HG02852 (cell line): Measurements from ENCODE around the gene CALML6.

Source experiments
- ATAC-seq: cut with Tn5 transposase; IDR thresholded peaks from one replicate; pipeline ENCODE4 v1.9.1; 2021; ENCODE audit warnings: mild to moderate bottlenecking, moderate library complexity; ENCODE audit not compliant: unreplicated experiment

Gene CALML6

GRCh38 chr1:1910651-1911331, 4.3 kb upstream of the CALML6 start:
- ATAC-seq, result no peak

GRCh38 chr1:1911350-1912041, 3.6 kb upstream of the CALML6 start:
- ATAC-seq, result no peak

DNA sequence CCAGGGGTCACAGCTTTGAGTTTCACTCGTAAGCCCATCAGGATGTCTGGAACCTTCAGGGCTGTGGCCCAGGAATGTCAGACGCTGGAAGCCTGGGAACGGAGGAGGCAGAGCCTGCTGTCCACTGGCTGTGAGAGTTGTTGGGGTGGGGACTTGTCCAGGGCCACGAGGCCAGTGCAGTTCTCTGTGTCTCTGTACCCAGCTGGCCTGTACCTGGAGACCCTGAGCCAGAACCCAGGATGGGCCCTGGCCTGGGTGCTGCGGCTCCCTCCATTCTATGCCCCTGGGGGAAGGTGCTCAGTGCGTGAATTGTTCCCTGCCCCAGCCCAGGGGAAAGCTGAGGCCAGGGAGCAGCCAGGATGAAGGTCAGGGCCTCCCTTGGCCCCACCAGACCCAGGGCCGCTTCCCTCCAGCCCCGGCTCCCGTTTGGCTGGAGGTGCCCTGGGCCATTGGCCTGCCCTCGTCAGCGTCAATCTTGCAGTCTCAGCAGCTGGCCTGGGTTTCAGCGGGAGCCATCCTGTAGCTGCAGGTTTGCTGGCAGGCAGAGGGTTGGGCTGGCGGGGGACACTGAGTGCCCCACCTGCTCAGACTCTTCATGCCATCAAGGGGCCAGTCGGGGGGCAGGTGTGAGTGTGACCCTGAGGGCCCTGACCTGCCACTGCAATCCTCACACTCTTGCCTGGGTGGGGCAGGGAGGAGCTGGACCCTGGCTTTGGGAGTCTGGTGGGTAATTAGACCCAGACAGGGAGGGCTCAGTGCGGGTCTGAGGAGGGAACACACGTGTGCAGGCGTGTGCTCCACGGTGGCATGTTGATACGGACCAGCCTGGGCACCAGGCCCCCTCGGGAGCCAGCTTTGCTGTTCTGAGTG, 724 bp upstream of the CALML6 start:
- ATAC-seq, result no peak

DNA sequence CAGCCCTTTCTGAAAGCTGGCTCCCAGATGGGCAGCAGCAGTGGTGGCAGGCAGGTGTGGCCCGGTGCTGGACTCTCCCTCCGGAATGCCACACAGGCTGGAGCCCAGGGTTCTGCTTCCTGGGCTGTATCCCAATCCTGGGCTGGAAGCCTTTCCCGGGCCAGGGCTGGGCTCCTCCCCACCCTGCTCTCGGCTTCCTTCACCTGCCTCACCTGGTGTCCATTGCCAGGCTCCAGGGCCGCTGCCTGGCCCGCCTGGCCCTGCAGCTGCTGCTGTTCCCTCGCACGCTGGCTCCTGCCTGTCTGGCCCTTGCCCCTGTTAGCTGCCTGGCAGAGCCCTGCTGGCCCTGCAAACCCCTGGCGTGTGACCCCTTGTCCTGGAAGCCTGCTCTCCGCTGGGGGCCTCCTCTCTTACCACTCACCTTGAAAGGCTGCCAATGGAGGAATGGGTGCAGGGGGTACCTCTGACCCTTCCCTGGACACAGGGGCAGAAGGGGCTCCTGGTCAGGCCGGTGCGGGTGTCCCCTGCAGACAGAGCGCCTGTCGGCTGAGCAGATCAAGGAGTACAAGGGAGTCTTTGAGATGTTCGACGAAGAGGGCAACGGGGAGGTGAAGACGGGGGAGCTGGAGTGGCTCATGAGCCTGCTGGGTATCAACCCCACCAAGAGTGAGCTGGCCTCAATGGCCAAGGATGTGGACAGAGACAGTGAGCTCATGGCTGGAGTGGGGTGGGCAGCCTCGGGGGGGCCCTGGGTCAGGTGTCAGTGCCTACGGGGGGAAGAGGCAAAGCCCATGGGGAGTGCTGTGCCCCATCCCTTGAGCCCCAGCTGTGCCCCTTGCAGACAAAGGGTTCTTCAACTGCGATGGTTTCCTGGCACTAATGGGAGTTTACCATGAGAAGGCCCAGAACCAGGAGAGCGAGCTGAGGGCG, 1.1 kb downstream of the CALML6 start:
- ATAC-seq, result no peak

- no peak for ATAC-seq
These were observed 1.8 kb downstream of the CALML6 start for GRCh38 chr1:1916851-1917251.

GRCh38 chr1:1917304-1917976, 2.4 kb downstream of the CALML6 start:
- ATAC-seq, result no peak

DNA sequence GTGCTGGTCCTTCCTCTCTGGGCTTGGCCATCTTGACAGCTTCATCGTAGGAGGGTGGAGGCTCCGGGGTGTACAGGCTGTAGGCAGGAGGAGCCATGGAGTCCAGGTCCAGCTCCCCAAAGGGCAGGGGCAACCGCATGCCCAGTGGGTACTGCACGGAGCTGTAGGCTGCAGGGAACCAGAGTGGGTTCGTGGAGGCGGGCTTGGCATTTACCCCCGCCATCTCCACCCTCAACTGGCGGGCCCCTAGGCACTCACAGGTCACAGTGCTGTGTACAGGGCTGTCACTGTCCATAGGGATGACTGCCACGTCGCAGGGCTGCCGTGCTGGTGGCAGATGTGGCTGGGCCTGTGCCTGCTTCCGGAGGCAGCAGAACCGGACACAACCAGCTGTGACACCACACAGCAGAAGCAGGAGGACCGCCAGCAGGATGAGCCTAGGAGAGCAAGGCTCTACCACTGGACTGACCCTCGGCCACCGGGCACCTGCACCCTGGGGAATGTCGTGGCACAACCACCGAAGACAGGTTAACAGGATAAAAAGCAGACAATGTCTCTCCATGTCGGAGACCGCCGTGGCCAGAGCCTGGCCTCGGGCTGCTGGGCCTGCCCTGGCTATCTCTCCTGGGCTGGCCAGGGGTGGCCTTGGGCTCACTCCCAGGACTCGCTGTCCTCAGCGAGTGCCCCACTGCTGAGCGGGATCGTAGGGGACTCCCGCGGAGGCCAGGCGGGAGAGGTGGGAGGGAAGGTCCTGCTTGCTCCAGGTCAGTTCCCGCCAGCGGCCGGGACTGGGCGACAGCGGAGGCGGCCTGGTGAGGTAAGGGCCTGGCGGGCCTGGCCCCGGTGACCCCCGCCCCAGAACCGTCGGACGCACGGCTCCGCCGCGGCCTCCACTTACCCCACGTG, 3.2 kb downstream of the CALML6 start:
- no peak for ATAC-seq

GRCh38 chr1:1918901-1919303, 3.8 kb downstream of the CALML6 start, which contains the start of gene TMEM52:
TMEM52 (minus strand) TSS chr1:1919279; CDS start chr1:1919265, 14 bp downstream.
- ATAC-seq, result peak; percentile 36

DNA sequence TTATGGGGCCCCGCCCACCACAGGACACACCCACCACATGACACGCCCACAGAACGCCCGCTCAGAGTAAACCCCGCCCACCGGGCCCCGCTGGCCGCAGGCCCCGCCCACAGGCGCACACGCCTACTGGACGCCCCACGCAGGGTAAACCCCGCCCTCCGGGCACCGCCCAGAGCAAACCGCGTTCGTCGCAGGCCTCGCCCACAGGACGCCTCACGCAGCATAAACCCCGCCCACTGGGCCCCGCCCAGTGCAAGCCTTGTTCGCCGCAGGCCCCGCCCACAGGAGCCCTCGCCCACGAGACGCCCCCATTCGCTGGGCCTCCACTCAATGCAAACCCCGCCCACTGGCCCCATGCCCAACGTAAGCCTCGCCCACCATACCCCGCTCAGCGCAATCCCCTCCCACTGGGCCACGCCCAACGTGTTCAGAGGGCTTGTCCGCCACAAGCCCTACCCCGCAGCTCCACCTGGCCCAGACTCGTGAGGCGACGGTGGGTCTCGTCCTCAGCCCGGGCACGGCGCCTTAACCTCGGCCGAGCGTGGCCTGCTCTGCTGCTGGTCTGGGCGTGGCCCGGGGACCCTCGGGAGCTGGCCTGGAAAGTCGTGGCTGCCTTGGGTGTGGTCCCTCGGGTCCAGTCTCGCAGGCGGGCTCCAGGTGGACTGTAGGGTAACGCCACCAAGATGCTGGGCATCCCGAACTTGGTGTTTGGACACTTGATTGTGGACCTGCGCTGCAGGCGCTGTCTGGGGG, 4.4 kb downstream of the CALML6 start:
- peak; percentile 81 for ATAC-seq

DNA sequence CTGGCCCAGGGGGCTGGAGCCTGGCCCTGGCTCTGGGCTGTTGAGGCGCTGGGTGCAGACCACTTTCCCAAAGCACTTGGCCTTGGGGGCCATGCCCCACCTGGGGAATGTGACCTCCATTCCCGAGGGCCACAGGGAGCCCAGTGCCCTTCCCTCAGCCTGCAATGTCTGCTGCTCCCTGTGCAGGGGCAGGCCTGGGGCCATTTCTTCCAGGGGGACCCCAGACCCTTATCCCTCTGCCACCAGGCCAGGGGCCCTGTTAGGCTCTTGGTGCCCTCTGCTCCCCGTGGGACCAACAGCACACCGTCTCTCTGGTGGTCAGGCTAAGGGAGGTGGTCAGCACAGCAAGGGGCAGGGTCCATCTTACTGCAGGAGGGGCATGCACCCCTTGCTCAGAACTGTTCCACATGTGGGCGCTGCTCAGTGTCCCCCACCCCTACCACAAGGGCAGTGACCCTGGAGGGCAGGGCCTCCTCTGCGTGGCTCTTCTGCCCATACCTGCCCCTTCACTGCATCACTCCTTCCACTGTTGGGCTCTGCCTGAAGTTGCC, 5.1 kb downstream of the CALML6 start:
- ATAC-seq, result no peak

DNA sequence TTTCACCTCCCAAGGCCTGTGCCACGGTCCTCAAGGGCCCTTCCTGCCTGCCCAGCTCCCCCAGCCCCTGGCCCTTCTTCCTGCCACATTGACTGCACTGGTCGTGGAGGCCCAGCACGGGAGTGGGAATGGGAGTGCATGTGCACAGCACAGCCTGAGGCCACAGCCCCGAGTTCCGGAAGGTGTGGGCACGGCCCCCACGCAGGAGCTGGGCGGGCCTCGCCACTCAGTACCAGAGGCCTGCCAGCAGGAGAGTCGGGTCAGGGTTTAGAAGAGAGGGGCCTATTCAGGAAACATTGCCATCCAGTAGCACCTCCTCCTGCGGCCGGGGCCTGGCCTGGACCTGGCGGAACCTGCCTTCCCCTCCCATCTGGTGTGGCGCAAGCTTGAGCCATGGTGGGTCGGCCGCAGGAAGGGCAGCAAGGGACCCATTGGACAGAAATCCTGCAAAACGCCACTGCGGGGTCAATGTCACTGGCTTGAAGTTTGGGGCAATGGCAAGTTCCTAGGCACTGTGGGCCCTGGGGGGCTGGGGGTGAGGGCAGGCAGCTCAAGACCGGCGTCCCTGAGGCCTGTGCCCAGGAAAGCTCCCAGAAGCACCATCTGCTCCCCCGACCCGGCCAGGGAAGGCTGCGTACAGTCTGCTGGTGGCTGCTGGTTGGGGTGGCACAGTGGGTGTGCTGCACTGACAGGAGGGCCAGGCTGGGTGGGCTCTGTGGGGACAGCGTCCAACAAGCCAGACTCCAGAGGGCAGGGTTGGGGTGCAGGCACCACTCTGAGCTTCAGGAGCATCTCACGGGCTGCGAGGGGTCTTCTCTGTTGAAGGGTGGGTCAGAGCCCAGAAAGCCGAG, 5.8 kb downstream of the CALML6 start:
- no peak for ATAC-seq

DNA sequence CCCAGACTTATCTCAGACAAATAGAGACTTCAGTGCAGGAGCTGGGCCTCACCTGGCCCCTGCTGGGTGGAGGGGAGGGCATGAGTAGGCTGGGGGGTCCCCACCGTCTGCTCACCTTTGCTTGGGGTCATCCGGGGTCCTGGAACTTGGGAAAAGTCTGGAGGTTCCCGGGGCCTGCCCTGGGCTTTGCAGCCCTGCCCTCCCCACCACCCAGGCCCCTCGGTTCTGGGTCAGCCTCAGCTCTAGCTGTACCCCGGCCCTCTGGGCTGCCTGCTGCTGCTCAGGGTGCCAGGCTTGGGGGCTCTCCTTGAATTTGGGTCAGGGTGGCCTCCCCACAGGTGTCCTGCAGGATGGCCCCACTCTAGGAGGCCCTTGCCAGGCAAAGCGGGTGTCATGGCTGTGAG, 6.4 kb downstream of the CALML6 start:
- no peak for ATAC-seq

DNA sequence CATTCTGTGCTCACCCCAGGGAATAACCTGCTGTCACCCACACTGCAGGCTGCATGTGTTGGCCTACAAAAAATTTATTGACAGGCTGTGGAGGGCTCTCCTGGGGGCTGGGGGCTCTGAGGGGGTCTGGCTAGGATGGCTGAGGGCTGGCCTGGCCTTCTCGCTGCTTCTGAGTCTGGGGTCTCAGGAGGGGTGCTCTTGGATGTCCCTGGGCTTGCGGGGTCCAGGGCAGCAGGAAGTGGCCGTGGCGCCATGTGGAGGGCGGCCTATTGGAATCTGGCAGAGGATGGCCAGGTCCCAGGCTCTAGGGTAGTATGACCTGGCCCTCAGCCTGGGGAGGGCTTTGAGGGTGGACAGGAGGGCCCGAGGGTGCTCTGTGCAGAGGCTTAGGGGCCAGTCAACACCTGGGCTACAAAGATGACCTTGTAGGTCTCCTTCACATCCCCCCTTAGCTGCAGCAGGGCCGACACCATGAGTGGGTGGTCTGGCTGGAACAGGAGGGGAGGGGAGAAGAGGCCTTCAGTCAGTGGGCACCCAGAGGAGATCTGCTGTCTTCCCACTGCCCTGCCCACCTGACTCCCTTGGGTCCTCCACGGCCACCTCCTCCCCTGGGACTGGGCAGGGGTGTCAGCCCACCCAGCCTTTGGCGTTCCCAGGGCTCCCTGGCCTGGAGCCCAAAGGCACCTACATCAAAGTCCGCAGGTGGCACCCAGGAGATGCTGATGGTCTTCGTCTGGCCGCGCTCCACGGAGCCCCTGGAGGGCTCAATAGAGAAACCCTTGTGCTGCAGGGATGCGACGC, 7.0 kb downstream of the CALML6 start:
- no peak for ATAC-seq

GRCh38 chr1:1922702-1922955, 7.6 kb downstream of the CALML6 start:
- ATAC-seq, result no peak

- no peak for ATAC-seq
These were observed 8.1 kb downstream of the CALML6 start for GRCh38 chr1:1922956-1923833.

DNA sequence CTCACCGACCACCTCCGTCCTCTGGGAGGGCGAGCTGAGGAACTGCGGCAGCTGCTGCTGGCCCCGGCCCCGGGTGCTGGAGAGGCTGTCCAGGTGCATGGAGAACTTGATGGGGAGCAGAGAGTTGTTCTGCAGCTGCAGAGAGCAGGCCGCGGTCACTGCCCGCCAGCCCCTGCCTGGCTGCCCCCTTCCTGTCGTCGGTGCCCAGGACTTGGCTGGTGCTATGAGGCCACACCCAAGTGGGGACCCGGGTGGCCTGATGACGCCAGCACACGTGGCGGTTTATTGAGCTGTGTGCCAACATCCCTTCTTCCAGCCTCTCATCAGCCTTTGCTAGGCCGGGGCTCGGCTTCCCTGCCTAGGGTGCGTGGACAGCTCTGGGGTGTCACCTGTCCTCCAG, 9.3 kb downstream of the CALML6 start:
- ATAC-seq, result no peak
